WTC11 (cell line): ENCODE results near the gene NRXN2. TPM values are rescaled to one million over a fixed set of nuclear protein-coding genes. Genes with fewer than 3 reads are reported as not detected.

Experiments
- ATAC-seq: fragments of 200-7000 bp; cut with Tn5 transposase; 2 replicates; pipeline ENCODE4 v1.10.0; 2021; ENCODE audit warnings: mild to moderate bottlenecking, moderate library complexity
- CTCF ChIA-PET: fragments of 300-600 bp; sonication (Branson Sonifier 250); formaldehyde crosslinking; loops from one replicate; lab custom pipeline; 2021; ENCODE audit warnings: antibody characterized with exemption; lab: Charles Lee
- POLR2A ChIA-PET: fragments of 350-600 bp; sonication (Branson Sonifier 250); formaldehyde crosslinking; loops from one replicate; lab custom pipeline; 2021; ENCODE audit warnings: antibody characterized with exemption; lab: Charles Lee
- DNase-seq: peaks from one replicate; pipeline ENCODE4 v3.0.0; 2021; ENCODE audit warnings: low spot score
- H3K27ac Mint-ChIP-seq: 2 replicates; pipeline ENCODE4 v1.8.0; 2021; ENCODE audit warnings: mixed read lengths
- H3K27me3 Mint-ChIP-seq: 2 replicates; pipeline ENCODE4 v1.8.0; 2021; ENCODE audit warnings: low read depth, mild to moderate bottlenecking, moderate library complexity, mixed read lengths
- H3K36me3 Mint-ChIP-seq: 2 replicates; pipeline ENCODE4 v1.8.0; 2021; ENCODE audit warnings: mixed read lengths
- H3K4me1 Mint-ChIP-seq: 2 replicates; pipeline ENCODE4 v1.8.0; 2022; ENCODE audit warnings: mixed read lengths
- H3K4me3 Mint-ChIP-seq: 2 replicates; pipeline ENCODE4 v1.8.0; 2021; ENCODE audit warnings: mild to moderate bottlenecking, moderate library complexity, mixed read lengths
- H3K9me3 Mint-ChIP-seq: 2 replicates; pipeline ENCODE4 v1.8.0; 2021; ENCODE audit warnings: mixed read lengths
- ETV6 ChIP-seq: sonication (generic); formaldehyde crosslinking; IDR thresholded peaks from 2 replicates; pipeline ENCODE4 v1.8.1; 2022; ENCODE audit warnings: mild to moderate bottlenecking, missing genetic modification reagents
- GRHL2 ChIP-seq: fragments of 250-450 bp; sonication (Bioruptor Pico); IDR thresholded peaks from 2 replicates; pipeline ENCODE4 v1.8.0; 2022; ENCODE audit warnings: mild to moderate bottlenecking, moderate library complexity; ENCODE audit not compliant: insufficient replicate concordance, severe bottlenecking
- NR3C1 ChIP-seq: sonication (generic); formaldehyde crosslinking; conservative IDR thresholded peaks from 2 replicates; pipeline ENCODE4 v1.8.1; 2023; ENCODE audit warnings: low read depth, mild to moderate bottlenecking, missing genetic modification reagents
- PRRX2 ChIP-seq: fragments of 250-450 bp; sonication (Bioruptor Pico); IDR thresholded peaks from 2 replicates; pipeline ENCODE4 v1.8.0; 2021; ENCODE audit warnings: mild to moderate bottlenecking
- SMAD3 ChIP-seq: sonication (generic); formaldehyde crosslinking; IDR thresholded peaks from 2 replicates; pipeline ENCODE4 v1.8.0; 2022; ENCODE audit warnings: missing genetic modification reagents, mild to moderate bottlenecking, borderline replicate concordance
- TP53 ChIP-seq: sonication (generic); formaldehyde crosslinking; IDR thresholded peaks from 2 replicates; pipeline ENCODE4 v1.8.1; 2023; ENCODE audit warnings: mild to moderate bottlenecking, missing genetic modification reagents
- ZNF219 ChIP-seq: sonication (generic); formaldehyde crosslinking; IDR thresholded peaks from 2 replicates; pipeline ENCODE4 v1.8.0; 2023; ENCODE audit warnings: missing genetic modification reagents, mild to moderate bottlenecking, borderline replicate concordance
- ZNF317 ChIP-seq: sonication (generic); formaldehyde crosslinking; IDR thresholded peaks from 2 replicates; pipeline ENCODE4 v1.8.1; 2023; ENCODE audit warnings: low read depth, mild to moderate bottlenecking, moderate library complexity, missing genetic modification reagents, borderline replicate concordance
- ZNF416 ChIP-seq: fragments of 250-450 bp; sonication (Bioruptor Pico); IDR thresholded peaks from 2 replicates; pipeline ENCODE4 v1.9.0; 2021; ENCODE audit warnings: mild to moderate bottlenecking, inconsistent platforms
- ZNF671 ChIP-seq: fragments of 250-450 bp; sonication (Bioruptor Pico); IDR thresholded peaks from 2 replicates; pipeline ENCODE4 v1.8.0; 2021; ENCODE audit warnings: mild to moderate bottlenecking
- total RNA-seq: library from RNA; stranded (reverse); gene quantifications from 3 replicates; pipeline ENCODE4 v1.2.3, GENCODE V29; 2021
- TF ChIP-seq, protein P1 (sequence below): sonication (generic); formaldehyde crosslinking; IDR thresholded peaks from 2 replicates; pipeline ENCODE4 v1.8.1; 2023; ENCODE audit warnings: mild to moderate bottlenecking, missing genetic modification reagents, moderate library complexity
- TF ChIP-seq, protein P2 (sequence below): sonication (generic); formaldehyde crosslinking; IDR thresholded peaks from 2 replicates; pipeline ENCODE4 v1.8.1; 2022; ENCODE audit warnings: mild to moderate bottlenecking, moderate library complexity, missing genetic modification reagents
- TF ChIP-seq, protein P3 (sequence below): sonication (generic); formaldehyde crosslinking; IDR thresholded peaks from 2 replicates; pipeline ENCODE4 v1.8.0; 2022; ENCODE audit warnings: mild to moderate bottlenecking, missing genetic modification reagents
- TF ChIP-seq, protein P4 (sequence below): sonication (generic); formaldehyde crosslinking; IDR thresholded peaks from 2 replicates; pipeline ENCODE4 v1.8.0; 2022; ENCODE audit warnings: missing genetic modification reagents
- TF ChIP-seq, protein P5 (sequence below): sonication (generic); formaldehyde crosslinking; IDR thresholded peaks from 2 replicates; pipeline ENCODE4 v1.8.1; 2023; ENCODE audit warnings: mild to moderate bottlenecking, moderate library complexity, missing genetic modification reagents
- TF ChIP-seq, protein P6 (sequence below): sonication (generic); formaldehyde crosslinking; IDR thresholded peaks from 2 replicates; pipeline ENCODE4 v1.8.1; 2022; ENCODE audit warnings: low read depth, mild to moderate bottlenecking, moderate library complexity, missing genetic modification reagents, borderline replicate concordance
- TF ChIP-seq, protein P7 (sequence below): sonication (generic); formaldehyde crosslinking; IDR thresholded peaks from 2 replicates; pipeline ENCODE4 v1.8.0; 2022; ENCODE audit warnings: mild to moderate bottlenecking, missing genetic modification reagents

NRXN2 gene
- total RNA-seq, 1 experiment from 2014 or later: 8.6 TPM

DNA sequence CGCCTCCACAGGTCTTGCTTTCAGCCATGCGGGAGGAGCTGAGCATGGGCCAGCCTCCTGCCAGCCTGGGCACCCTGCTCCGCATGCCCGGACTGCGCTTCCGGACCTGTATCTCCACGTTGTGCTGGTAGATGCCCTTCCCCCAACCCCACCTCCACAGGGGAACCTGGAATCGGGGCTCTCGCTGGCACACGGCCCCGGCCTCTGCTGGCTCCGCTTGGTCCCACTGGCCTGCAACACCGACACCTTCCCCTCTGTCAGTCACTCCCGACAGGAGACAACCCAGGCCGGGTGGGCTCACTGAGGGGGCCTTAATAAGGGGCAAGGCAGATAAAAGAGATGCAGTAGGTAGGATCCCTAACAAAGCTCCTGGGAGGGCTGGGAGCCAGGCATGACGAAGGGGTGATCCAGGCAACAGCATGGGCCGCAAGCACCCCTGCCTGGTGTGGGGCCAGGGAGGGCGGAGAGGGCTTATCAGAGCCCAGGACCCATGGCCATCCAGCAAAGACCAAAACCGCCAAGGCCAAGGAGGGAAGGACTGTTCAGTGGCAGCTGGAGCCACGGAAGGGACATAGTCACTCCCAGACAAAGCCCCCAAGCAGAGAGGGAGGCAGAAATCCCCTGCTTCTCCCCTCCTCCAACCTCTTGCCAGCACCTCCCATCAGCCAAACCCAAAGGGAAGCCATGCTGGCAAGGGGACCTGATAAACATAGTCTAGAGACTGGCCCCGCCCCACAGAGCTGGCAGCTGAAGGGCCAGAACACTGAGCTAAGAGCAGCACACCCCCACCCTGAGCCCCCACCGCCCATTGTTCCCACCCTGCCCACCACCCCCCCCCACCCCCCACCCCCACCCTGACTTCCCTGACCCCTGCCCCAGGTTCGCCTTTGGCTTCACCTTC is 124.0 kb downstream of the NRXN2 start (continued):
- TF ChIP-seq, protein P1, sequence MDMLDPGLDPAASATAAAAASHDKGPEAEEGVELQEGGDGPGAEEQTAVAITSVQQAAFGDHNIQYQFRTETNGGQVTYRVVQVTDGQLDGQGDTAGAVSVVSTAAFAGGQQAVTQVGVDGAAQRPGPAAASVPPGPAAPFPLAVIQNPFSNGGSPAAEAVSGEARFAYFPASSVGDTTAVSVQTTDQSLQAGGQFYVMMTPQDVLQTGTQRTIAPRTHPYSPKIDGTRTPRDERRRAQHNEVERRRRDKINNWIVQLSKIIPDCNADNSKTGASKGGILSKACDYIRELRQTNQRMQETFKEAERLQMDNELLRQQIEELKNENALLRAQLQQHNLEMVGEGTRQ (CRISPR knock-in tag): no peak
- TF ChIP-seq ETV6 (CRISPR knock-in tag): no peak
- TF ChIP-seq, all 79 proteins: peak for 0

DNA sequence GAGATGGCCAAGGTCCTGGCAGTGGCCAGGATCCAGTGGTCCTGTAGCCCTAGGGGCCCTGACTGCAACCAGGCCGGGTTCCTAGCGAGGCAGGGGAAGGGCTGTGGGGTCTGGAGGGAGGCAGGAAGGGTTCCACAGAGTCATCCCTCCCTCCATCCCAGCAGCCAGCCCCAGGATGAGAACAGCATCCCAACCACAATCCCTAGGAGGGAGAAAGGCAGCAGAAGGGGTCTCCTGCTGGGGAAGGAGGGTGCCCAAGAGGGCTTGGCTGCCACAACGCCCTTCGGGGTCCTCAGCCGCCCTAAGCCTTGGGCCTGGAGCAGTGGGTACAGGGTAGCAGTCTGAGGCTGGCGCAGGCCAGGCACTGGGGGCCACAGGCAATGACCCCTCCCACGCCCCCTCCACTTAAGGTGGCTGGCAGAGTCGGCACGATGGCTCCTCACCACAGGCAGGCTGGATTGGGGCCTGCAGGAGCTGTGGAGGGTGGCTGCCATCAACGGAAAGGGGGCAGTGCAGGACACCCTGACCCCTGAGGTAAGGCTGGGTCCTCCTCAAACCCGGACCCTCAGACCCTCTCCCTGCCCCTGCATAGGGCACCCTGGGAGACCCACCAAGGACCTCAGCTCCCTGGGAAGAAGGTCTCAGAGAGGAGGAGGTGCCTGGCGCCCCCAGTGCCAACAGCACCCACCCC is 124.7 kb downstream of the NRXN2 start:
- Mint-ChIP-seq H3K27ac (no peak overlapping the region), H3K9me3 (no peaks in the 10 kb centered on the region), H3K4me1 (no peaks in the 10 kb centered on the region), H3K4me3 (no peak overlapping the region), H3K27me3 (no peaks in the 10 kb centered on the region; the same call in 1 of the 2 replicates), H3K36me3 (no peaks in the 10 kb centered on the region)
- ATAC-seq (no peak), DNase-seq (no peak)
- ChIA-PET CTCF (interaction anchor here (1.1 to 1.5 kb wide), 2 partner anchors 32 to 53 kb away, joined by 3 to 5 read pairs; no protein-coding TSS in a partner anchor), POLR2A (no interaction called here)
- no peak for TF ChIP-seq ZNF671
- no peak for TF ChIP-seq ZNF317 (CRISPR knock-in tag)
- TF ChIP-seq ZNF416 (CRISPR knock-in tag): no peak
- no peak for TF ChIP-seq GRHL2
- TF ChIP-seq, protein P2, sequence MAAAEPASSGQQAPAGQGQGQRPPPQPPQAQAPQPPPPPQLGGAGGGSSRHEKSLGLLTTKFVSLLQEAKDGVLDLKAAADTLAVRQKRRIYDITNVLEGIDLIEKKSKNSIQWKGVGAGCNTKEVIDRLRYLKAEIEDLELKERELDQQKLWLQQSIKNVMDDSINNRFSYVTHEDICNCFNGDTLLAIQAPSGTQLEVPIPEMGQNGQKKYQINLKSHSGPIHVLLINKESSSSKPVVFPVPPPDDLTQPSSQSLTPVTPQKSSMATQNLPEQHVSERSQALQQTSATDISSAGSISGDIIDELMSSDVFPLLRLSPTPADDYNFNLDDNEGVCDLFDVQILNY (CRISPR knock-in tag): no peak
- TF ChIP-seq PRRX2 (CRISPR knock-in tag): no peak
- TF ChIP-seq, protein P3, sequence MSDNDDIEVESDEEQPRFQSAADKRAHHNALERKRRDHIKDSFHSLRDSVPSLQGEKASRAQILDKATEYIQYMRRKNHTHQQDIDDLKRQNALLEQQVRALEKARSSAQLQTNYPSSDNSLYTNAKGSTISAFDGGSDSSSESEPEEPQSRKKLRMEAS (CRISPR knock-in tag): no peak
- no peak for TF ChIP-seq TP53 (CRISPR knock-in tag)
- no peak for TF ChIP-seq SMAD3 (CRISPR knock-in tag)
- TF ChIP-seq, protein P4, sequence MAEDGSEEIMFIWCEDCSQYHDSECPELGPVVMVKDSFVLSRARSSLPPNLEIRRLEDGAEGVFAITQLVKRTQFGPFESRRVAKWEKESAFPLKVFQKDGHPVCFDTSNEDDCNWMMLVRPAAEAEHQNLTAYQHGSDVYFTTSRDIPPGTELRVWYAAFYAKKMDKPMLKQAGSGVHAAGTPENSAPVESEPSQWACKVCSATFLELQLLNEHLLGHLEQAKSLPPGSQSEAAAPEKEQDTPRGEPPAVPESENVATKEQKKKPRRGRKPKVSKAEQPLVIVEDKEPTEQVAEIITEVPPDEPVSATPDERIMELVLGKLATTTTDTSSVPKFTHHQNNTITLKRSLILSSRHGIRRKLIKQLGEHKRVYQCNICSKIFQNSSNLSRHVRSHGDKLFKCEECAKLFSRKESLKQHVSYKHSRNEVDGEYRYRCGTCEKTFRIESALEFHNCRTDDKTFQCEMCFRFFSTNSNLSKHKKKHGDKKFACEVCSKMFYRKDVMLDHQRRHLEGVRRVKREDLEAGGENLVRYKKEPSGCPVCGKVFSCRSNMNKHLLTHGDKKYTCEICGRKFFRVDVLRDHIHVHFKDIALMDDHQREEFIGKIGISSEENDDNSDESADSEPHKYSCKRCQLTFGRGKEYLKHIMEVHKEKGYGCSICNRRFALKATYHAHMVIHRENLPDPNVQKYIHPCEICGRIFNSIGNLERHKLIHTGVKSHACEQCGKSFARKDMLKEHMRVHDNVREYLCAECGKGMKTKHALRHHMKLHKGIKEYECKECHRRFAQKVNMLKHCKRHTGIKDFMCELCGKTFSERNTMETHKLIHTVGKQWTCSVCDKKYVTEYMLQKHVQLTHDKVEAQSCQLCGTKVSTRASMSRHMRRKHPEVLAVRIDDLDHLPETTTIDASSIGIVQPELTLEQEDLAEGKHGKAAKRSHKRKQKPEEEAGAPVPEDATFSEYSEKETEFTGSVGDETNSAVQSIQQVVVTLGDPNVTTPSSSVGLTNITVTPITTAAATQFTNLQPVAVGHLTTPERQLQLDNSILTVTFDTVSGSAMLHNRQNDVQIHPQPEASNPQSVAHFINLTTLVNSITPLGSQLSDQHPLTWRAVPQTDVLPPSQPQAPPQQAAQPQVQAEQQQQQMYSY: no peak
- TF ChIP-seq, protein P5, sequence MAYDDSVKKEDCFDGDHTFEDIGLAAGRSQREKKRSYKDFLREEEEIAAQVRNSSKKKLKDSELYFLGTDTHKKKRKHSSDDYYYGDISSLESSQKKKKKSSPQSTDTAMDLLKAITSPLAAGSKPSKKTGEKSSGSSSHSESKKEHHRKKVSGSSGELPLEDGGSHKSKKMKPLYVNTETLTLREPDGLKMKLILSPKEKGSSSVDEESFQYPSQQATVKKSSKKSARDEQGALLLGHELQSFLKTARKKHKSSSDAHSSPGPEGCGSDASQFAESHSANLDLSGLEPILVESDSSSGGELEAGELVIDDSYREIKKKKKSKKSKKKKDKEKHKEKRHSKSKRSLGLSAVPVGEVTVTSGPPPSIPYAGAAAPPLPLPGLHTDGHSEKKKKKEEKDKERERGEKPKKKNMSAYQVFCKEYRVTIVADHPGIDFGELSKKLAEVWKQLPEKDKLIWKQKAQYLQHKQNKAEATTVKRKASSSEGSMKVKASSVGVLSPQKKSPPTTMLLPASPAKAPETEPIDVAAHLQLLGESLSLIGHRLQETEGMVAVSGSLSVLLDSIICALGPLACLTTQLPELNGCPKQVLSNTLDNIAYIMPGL: no peak

DNA sequence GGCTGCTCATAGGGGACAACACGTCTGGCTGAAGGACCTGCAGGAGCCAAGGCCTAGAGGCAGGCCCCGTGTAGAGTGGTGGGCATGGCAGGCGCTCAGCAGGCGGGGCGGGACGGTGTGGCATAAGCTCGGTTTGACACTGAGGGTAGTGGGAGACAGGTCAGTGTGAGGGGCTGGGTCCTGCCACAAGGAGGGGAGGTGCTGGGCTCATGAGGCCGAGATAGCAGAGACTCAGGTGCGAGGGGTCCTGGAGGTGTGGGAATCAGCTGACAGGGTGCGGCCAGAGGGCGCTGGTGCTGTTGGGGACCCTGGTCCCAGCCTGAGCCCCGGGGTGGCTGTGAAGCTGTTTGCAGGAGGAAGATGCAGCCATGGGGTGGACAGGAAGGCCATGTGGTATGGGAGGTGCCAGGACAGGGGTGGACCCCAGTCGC is 125.3 kb downstream of the NRXN2 start:
- no peaks in the 10 kb centered on the region for H3K4me1 Mint-ChIP-seq
- DNase-seq: no peak
- ChIA-PET POLR2A (no interaction called here), CTCF (interaction anchor here (1.1 to 1.5 kb wide), 3 partner anchors 32 to 149 kb away, joined by 3 to 5 read pairs (median 4); no protein-coding TSS in a partner anchor)
- no peak overlapping the region for H3K4me3 Mint-ChIP-seq
- no peaks in the 10 kb centered on the region for H3K9me3 Mint-ChIP-seq
- H3K27me3 Mint-ChIP-seq: no peaks in the 10 kb centered on the region; the same call in 1 of the 2 replicates
- H3K27ac Mint-ChIP-seq: no peak overlapping the region
- no peaks in the 10 kb centered on the region for H3K36me3 Mint-ChIP-seq
- no peak for ATAC-seq
- TF ChIP-seq ZNF219 (CRISPR knock-in tag): no peak
- TF ChIP-seq NR3C1 (CRISPR knock-in tag): no peak
- TF ChIP-seq ETV6 (CRISPR knock-in tag): no peak
- TF ChIP-seq, protein P6, sequence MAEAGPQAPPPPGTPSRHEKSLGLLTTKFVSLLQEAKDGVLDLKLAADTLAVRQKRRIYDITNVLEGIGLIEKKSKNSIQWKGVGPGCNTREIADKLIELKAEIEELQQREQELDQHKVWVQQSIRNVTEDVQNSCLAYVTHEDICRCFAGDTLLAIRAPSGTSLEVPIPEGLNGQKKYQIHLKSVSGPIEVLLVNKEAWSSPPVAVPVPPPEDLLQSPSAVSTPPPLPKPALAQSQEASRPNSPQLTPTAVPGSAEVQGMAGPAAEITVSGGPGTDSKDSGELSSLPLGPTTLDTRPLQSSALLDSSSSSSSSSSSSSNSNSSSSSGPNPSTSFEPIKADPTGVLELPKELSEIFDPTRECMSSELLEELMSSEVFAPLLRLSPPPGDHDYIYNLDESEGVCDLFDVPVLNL: no peak
- TF ChIP-seq, protein P7, sequence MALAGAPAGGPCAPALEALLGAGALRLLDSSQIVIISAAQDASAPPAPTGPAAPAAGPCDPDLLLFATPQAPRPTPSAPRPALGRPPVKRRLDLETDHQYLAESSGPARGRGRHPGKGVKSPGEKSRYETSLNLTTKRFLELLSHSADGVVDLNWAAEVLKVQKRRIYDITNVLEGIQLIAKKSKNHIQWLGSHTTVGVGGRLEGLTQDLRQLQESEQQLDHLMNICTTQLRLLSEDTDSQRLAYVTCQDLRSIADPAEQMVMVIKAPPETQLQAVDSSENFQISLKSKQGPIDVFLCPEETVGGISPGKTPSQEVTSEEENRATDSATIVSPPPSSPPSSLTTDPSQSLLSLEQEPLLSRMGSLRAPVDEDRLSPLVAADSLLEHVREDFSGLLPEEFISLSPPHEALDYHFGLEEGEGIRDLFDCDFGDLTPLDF: no peak
